GM19193 (cell line): ENCODE results near the gene OTOP2.

Experiments used
- POLR2A ChIP-seq: IDR thresholded peaks from 4 replicates; pipeline ENCODE4 v1.6.1; 2011; ENCODE audit not compliant: insufficient read depth, insufficient read length; ENCODE audit errors: extremely low read depth

OTOP2 gene

DNA sequence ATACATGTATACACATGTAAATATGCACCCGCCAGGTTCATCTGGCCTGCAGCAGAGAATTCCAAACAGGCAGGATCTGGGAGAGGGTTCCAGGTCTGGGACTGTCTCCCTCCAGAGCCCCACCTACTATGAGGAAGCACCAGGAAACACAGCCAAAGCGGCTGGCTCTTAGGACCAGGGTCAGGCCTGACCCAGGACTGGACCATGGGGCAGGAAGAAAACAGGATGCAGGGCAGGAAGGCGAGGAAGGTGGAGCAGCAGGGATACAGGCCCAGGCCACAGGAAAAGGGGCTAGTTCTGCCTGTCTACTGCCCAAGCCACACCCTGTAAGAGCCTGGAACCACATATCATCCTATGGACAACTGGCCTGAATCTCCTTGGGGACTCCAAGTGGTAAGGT lies 46.3 kb downstream of the OTOP2 start:
- TF ChIP-seq POLR2A = no peak

DNA sequence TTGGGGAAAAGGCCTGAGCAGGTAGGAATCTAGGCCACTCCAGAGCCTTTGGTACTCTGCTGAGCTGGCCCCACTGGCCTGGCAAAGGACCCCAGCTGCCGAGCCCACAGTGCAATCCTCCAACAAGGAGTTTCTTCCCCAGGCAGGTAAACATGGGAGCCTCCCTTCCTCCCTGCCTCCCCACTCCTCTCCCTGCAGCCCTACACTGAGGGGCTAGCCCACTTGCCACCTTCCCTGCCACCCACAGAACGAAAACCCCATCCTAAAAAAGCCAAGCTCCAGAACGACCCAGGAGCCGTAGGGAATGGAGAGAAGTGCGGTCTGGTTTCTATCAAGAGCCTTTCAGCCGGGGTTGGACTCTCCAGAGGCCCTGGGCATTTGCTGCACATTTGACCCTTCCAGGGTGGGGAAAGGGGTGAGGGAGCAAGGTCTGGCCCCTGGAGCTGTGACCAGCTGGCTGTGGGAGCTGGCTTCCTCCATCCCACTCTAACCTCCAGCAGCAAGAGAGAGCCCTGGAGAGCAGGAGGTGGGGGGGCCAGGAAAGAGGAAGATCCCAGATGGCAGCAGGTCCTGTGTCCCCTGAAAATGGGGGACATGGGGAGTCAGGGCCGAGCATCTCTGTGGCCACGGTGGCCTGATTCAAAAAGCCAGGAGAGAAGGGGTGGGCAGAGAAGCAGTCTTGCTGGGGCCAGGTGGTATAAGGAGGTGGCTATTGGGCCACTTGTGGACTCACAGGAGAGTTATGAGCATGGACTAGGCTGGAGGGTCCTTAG lies 47.2 kb downstream of the OTOP2 start:
- TF ChIP-seq POLR2A = no peak

DNA sequence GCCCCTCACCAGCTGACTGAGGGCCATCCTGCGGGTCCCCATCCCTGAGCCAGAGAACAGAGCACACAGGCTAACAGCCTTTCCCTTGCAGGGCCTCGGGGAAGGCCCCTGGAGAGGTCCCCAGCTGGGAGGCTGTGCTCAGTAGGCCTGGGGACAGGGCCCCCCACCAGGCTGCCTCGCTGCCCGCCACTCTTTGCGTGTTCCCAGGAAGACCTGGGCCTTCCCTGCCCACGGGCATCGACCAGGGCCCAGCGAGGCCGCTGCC lies 47.7 kb downstream of the OTOP2 start:
- TF ChIP-seq POLR2A = no peak

DNA sequence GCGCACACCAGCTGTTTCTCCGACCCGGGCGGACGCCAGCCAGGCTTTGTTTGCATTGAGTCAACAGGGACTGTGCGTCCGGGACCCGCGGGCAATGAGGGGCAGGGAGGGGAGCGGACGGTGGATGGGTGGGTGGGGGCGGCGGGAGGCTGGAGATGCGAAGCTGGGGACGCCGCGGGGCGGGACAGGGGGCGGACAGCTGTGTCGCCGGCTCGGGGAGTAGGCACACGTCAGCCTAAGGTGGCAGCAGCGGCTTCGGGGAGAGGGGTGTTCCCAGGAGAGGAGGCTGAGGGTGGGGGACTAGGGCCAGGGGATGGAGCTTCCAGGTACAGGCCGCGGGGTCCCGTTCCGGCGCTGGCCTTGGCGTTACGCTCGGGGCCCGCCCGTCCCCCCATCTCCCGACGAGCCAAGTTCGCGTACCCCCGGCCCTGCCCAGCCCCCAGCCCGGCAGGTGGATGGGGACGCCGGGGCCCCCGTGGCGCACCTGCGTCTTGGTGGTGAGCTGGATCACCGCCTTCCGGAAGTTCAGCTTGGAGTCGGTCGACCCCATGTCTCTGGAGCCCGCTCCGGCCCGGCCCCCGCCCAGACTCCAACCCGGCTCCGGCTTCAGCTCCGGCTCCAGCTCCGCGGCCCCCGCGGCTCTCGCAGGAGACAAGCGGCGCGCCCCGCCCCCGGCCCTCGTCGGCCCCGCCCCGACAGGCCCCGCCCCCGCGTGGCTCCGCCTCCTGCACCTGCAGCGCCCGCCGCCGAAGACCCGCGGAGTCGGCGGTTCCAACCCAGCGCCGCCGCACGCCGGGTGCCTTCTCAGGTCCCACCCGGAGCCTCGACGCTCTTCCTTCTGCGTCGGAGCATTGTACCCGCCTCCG lies 48.3 kb downstream of the OTOP2 start, which contains the start of gene HID1:
HID1 (minus strand) TSS at position 653 of the 866 bp plus-strand sequence; CDS start at position 550, 103 bp downstream.
- TF ChIP-seq POLR2A = no peak

DNA sequence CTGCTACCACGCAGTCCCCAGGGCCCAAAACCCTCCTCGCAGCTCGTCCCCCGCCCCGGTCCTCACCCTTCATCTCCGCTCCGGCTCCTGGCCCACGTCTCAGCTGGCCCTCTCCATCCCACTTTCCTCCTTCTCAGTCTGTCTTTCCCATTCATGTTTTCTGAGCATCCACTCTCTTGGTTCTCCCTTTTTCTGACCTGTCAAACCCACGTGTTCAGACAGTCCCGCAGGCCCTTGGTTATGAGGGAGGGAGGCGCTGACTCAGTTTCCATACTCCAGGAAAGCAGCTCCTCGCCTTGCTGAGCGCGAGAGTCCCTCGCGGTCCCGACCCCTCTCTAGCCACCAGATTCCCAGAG lies 48.9 kb downstream of the OTOP2 start:
- TF ChIP-seq POLR2A = no peak

DNA sequence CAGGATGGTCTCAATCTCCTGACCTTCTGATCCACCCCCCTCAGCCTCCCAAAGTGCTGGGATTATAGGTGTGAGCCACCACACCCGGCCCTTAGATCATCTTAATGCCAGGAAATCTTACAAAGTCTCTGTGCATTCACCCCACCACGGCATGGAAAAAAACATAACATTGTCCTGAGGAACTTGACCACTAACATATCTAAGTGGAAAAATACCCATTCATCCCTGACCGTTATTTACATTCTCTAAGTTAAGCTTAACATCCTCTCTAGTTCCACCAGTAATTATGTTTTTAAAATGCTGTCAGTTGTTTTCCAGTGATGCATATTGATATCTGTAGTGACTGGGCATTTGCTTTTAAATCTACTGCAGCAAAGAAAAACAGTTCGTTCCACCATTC lies 51.9 kb downstream of the OTOP2 start:
- no peak for TF ChIP-seq POLR2A

DNA sequence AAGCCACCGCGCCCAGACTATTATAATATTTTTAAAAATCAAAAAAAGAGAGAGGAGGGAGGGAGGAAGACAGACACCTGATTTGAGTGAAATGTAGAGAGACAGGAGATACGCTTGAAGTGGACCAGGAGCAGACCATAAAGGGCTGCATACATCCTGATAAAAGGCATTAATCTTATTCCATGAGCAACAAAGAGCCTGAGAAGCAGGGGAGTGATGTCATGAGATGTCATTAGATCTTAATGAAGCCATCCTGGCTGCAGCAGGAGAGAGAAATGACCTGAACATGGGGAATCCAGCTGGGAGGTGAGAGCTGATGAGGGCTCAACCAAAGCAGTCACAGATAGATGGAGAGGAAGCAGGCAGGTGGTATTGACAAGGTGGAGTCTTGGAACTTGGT lies 53.7 kb downstream of the OTOP2 start:
- TF ChIP-seq POLR2A = no peak

DNA sequence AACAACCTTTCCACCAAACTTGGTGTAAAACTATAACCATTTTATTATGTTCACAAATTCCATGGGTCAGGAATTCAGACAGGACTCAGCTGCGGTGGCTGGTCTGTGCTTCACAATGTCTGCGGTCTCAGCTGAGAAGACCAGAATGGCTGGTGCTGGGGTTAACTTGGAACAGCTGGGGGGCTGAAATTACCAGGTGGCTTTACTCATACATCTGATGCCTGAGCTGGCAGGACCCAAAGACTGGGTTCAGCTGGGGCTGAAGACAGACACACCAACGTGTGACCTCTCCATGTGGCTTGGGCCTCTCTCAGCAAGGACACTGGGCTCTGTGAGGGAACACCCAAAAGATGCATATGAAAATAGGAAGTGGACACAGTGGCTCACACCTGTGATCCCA lies 54.2 kb downstream of the OTOP2 start:
- TF ChIP-seq POLR2A = no peak

DNA sequence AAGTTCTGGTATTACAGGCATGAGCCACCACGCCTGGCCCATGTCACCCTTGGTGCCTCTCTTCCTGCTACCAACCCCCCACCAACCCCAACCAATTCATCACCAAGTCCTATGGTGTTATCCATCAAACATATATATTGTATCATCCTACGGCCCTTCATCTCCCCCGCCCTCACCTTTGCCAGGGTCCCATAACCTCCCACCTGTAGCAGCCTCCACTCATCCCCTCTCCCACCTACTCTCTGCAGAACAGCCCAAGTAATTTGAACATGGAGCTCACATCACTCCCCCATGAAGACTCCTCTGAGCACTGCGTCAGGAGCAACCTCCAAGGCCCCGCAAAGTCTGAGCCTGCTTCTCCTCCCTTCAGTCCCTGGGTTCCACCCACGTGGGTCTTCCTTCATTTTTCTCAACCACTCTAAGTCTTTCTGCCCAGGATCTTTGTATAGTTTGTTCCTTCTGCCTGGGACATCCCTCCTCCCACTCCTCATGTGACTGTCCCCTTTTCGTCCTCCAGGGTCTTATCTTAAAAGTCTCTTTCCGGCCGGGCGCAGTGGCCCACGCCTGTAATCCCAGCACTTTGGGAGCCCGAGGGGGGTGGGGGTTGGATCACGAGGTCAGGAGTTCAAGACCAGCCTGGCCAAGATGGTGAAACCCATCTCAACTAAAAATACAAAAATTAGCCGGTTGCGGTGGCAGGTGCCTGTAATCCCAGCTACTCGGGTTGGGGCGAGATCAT lies 55.5 kb downstream of the OTOP2 start:
- no peak for TF ChIP-seq POLR2A

DNA sequence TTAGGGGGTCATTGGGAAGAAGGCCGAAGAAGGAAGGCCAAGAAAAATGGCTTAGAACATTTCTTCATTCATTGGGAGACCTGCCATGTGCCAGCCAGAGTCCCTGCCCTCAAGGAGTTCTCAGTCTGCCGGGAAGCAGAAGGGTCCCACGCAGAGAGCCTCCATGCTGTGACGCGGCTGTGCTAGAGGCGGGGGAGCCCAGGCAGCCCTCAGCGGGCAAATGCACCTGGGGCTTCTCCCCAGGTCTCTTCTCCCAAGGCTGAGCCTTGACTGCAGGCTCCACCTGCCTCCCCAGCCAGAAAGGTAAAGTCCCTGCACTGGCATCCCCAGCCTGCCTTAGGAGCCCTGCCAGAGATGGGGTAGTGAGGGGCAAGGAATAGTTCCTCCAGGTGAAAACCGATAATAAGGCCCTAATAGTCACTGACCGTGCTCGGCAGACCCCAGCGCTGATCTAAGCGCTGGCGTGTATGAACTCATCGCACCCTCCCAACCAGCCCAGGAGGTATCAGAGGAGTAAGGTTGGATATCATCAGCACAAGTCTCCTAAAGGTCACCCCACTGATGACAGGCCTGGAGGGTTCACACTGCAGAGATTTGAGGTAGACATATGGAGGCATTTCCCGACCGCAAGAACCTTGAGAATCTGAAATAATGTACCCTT lies 57.4 kb downstream of the OTOP2 start:
- no peak for TF ChIP-seq POLR2A

DNA sequence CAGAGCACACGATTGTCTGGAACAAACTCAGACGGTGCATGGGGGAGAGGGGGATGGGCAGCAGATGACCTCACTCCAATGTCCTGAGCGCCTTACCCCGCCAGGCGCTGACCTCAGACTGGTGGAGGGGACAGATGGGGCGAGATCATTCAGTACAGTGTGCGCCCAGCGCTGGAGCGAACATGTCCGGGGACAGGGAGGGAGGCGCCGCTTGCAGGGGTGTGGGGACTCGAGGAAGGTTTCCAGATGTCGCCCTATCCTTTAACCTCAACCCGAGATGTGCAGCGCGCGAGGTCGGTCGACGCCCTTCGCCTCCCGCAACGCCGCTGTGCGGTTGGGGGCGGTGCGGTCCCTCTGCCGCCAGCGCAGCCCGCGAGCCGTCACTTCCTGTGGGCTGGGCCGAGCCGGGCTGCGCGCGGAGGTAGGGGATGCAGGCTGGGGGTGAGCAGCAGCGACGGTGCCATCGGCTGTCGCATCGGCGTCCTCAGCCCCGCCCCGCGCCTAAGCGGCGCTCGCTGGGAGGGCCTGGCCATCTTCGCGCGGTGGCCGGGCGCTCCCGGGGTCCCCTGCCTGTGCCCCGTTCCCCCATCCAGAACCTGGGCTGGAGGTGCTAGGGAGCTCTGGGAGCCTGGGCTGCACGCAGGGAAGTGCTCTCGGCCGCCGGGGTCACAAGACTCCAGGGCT lies 58.0 kb downstream of the OTOP2 start:
- peak; percentile 30 for TF ChIP-seq POLR2A
